Stimulated activated naive CD8-positive, alpha-beta T cell treated with anti-CD3 and anti-CD28 coated beads, Interleukin-15, Interleukin-2, amounts not matched to agents 100 ng/mL and 50 ng/mL, for 24 hours (primary cell): ENCODE measurements around the gene SUPT3H.

ENCODE experiments used
- H3K27ac Mint-ChIP-seq: one replicate; pipeline ENCODE4 v1.8.0; 2021; ENCODE audit warnings: mild to moderate bottlenecking, mixed read lengths
- H3K27me3 Mint-ChIP-seq: one replicate; pipeline ENCODE4 v1.8.0; 2021; ENCODE audit warnings: mixed read lengths
- H3K36me3 Mint-ChIP-seq: one replicate; pipeline ENCODE4 v1.8.0; 2021; ENCODE audit warnings: low read depth, mixed read lengths
- H3K4me1 Mint-ChIP-seq: one replicate; pipeline ENCODE4 v1.8.0; 2021; ENCODE audit warnings: low read depth, mixed read lengths
- H3K4me3 Mint-ChIP-seq: one replicate; pipeline ENCODE4 v1.8.0; 2021; ENCODE audit warnings: mild to moderate bottlenecking, mixed read lengths
- H3K9me3 Mint-ChIP-seq: one replicate; pipeline ENCODE4 v1.8.0; 2021; ENCODE audit warnings: mixed read lengths

The SUPT3H gene

GRCh38 chr6:44942798-44943197 lies 434.9 kb downstream of the SUPT3H start:
- H3K9me3 Mint-ChIP-seq: peaks cover 41% of the 10 kb centered on the region
- H3K36me3 Mint-ChIP-seq: peaks cover 65% of the 10 kb centered on the region
- H3K4me3 Mint-ChIP-seq: no peak overlapping the region
- peaks cover 30% of the 10 kb centered on the region for H3K4me1 Mint-ChIP-seq
- no peak overlapping the region for H3K27ac Mint-ChIP-seq
- no peaks in the 10 kb centered on the region for H3K27me3 Mint-ChIP-seq

GRCh38 chr6:44942201-44942600 lies 435.5 kb downstream of the SUPT3H start:
- no peaks in the 10 kb centered on the region for H3K27me3 Mint-ChIP-seq
- peaks cover 41% of the 10 kb centered on the region for H3K9me3 Mint-ChIP-seq
- H3K4me1 Mint-ChIP-seq: peaks cover 30% of the 10 kb centered on the region
- peaks cover 59% of the 10 kb centered on the region for H3K36me3 Mint-ChIP-seq
- no peak overlapping the region for H3K27ac Mint-ChIP-seq
- no peak overlapping the region for H3K4me3 Mint-ChIP-seq

DNA sequence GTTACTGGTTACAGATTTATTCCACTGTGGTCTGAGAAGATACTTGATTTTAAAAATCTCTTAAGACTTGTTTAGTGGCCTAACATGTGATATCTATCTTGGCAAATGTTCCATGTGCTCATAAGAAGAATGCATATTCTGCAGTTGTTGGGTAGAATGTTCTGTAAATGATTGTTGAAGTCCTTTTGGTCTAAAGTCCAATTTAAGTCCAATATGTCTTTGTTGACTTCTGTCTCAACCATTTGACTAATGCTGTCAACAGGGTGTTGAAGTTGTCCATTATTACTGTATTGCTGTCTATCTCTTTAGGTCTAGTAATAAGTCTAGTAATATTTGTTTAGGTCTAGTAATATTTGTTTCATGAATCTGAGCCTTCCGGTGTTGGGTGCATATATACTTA lies 437.4 kb downstream of the SUPT3H start:
- Mint-ChIP-seq H3K27ac (no peak overlapping the region), H3K4me3 (no peak overlapping the region), H3K27me3 (no peaks in the 10 kb centered on the region), H3K9me3 (peaks cover 33% of the 10 kb centered on the region), H3K4me1 (peaks cover 44% of the 10 kb centered on the region), H3K36me3 (peaks cover 42% of the 10 kb centered on the region)

GRCh38 chr6:44935693-44936300 lies 441.9 kb downstream of the SUPT3H start:
- H3K27ac Mint-ChIP-seq: peak overlapping the region; percentile 69
- no peaks in the 10 kb centered on the region for H3K27me3 Mint-ChIP-seq
- H3K36me3 Mint-ChIP-seq: peaks cover 21% of the 10 kb centered on the region
- H3K4me3 Mint-ChIP-seq: no peak overlapping the region
- peaks cover 57% of the 10 kb centered on the region for H3K4me1 Mint-ChIP-seq
- peaks cover 18% of the 10 kb centered on the region for H3K9me3 Mint-ChIP-seq

DNA sequence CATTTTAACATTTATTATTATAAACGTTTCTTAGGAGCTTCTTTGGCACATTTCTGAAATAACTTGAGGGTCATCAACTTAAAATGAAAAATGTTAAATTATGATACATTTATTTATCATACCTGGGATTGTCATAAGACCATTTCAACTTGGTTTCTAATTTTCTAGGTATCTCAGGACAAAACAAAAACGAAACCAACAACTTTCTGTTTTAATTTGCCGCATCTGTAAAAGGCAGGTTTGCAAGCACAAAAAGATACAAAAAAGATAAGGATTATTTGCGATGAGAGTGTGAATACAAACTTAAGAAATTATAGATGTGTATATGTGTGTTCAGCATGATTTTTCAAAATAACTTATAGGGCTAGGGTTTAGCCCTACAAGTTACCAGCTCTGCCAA lies 444.6 kb downstream of the SUPT3H start:
- Mint-ChIP-seq H3K9me3 (no peaks in the 10 kb centered on the region), H3K27ac (peak overlapping the region; percentile 97), H3K4me3 (peak overlapping the region; percentile 86), H3K36me3 (peaks cover 12% of the 10 kb centered on the region), H3K27me3 (no peaks in the 10 kb centered on the region), H3K4me1 (peaks cover 58% of the 10 kb centered on the region)

- Mint-ChIP-seq H3K27ac (peak overlapping the region; percentile 97), H3K4me3 (peak overlapping the region; percentile 86), H3K27me3 (no peaks in the 10 kb centered on the region), H3K4me1 (peaks cover 58% of the 10 kb centered on the region), H3K36me3 (peaks cover 13% of the 10 kb centered on the region), H3K9me3 (no peaks in the 10 kb centered on the region)
Observed at GRCh38 chr6:44932651-44933091, 445.1 kb downstream of the SUPT3H start.

- Mint-ChIP-seq H3K27me3 (no peaks in the 10 kb centered on the region), H3K4me1 (peaks cover 54% of the 10 kb centered on the region), H3K36me3 (peaks cover 13% of the 10 kb centered on the region), H3K9me3 (no peaks in the 10 kb centered on the region), H3K4me3 (peak overlapping the region; percentile 3), H3K27ac (peak overlapping the region; percentile 24)
Observed at GRCh38 chr6:44931385-44931784, 446.3 kb downstream of the SUPT3H start.

DNA sequence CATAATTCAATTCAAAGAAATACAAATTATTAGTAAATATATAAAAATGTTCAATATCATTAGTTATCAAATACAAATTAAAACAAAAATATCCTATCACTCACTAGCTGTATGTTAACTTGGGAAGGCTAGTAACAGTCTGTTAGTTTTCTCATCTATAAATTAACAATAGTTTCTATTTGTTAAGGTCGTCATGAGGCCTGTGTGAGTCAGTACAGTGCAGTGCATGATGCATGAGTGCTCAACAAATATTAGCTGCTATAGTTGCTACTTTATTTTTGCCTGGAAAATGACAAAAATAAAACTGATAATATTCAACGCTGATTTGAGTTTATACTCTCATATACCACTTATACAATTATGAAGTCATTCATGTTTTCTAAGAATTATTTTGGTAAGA lies 451.2 kb downstream of the SUPT3H start:
- peaks cover 51% of the 10 kb centered on the region for H3K4me1 Mint-ChIP-seq
- no peaks in the 10 kb centered on the region for H3K27me3 Mint-ChIP-seq
- H3K9me3 Mint-ChIP-seq: no peaks in the 10 kb centered on the region
- H3K36me3 Mint-ChIP-seq: peaks cover 13% of the 10 kb centered on the region
- no peak overlapping the region for H3K4me3 Mint-ChIP-seq
- H3K27ac Mint-ChIP-seq: no peak overlapping the region

GRCh38 chr6:44925100-44925739 lies 452.5 kb downstream of the SUPT3H start:
- Mint-ChIP-seq H3K4me1 (peaks cover 49% of the 10 kb centered on the region), H3K9me3 (no peaks in the 10 kb centered on the region), H3K27me3 (no peaks in the 10 kb centered on the region), H3K4me3 (peak overlapping the region; percentile 3), H3K27ac (peak overlapping the region; percentile 54), H3K36me3 (peaks cover 6% of the 10 kb centered on the region)

GRCh38 chr6:44923444-44923843 lies 454.3 kb downstream of the SUPT3H start:
- Mint-ChIP-seq H3K9me3 (no peaks in the 10 kb centered on the region), H3K36me3 (peaks cover 7% of the 10 kb centered on the region), H3K4me3 (peak overlapping the region; percentile 1), H3K4me1 (peaks cover 56% of the 10 kb centered on the region), H3K27me3 (no peaks in the 10 kb centered on the region), H3K27ac (peak overlapping the region; percentile 37)

GRCh38 chr6:44921798-44922197 lies 455.9 kb downstream of the SUPT3H start:
- no peaks in the 10 kb centered on the region for H3K27me3 Mint-ChIP-seq
- H3K4me3 Mint-ChIP-seq: no peak overlapping the region
- no peaks in the 10 kb centered on the region for H3K9me3 Mint-ChIP-seq
- peaks cover 59% of the 10 kb centered on the region for H3K4me1 Mint-ChIP-seq
- peaks cover 4% of the 10 kb centered on the region for H3K36me3 Mint-ChIP-seq
- peak overlapping the region; percentile 55 for H3K27ac Mint-ChIP-seq

DNA sequence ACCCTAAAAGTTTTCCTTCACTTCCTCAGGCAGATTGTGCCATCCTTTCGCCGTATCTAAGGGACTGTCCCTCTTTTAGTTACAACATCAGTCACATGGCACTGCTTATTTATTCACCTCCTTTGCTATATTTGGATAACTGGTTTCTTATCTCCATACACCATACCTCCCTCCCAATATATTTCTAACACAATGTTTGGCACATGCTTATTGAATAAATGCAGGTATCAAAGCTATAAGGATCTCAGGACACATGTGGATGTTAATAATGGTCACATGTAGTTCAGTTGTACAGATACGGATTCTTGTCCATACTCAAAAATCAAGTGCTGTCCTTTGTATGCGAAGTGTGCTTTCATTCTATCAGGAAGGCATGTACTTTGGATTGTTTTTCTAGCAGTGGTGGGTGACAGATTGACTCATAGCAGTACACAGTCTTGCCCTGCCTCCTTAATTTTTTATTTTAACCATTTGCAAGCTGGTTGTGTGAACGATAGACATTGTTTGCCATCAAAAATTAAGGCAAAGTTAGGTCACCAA lies 456.7 kb downstream of the SUPT3H start:
- Mint-ChIP-seq H3K9me3 (no peaks in the 10 kb centered on the region), H3K4me3 (no peak overlapping the region), H3K27ac (peak overlapping the region; percentile 72), H3K36me3 (peaks cover 4% of the 10 kb centered on the region), H3K27me3 (no peaks in the 10 kb centered on the region), H3K4me1 (peaks cover 59% of the 10 kb centered on the region)

GRCh38 chr6:44918671-44919296 lies 458.9 kb downstream of the SUPT3H start:
- H3K4me3 Mint-ChIP-seq: no peak overlapping the region
- peaks cover 17% of the 10 kb centered on the region for H3K36me3 Mint-ChIP-seq
- no peaks in the 10 kb centered on the region for H3K27me3 Mint-ChIP-seq
- H3K4me1 Mint-ChIP-seq: peaks cover 42% of the 10 kb centered on the region
- H3K9me3 Mint-ChIP-seq: no peaks in the 10 kb centered on the region
- peak overlapping the region; percentile 19 for H3K27ac Mint-ChIP-seq

DNA sequence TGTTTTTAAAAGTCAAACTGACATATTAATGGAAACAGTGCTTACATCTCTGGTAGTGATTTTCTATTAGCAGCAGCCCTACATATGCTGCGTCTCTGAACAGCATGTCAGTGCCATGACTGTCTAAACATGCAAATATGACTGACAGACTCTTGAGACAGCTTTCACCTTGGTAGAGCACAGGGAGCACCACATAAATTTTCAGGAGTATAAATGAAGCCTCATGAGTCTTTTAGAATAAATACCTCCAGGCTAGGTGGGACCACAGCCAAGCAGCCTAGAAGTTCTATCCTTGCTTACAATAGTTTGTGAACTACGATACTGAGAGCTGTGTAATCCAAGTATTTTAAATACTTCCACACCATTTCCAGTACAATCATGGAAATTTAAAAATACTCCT lies 460.3 kb downstream of the SUPT3H start:
- Mint-ChIP-seq H3K27ac (no peak overlapping the region), H3K36me3 (peaks cover 28% of the 10 kb centered on the region), H3K9me3 (no peaks in the 10 kb centered on the region), H3K27me3 (no peaks in the 10 kb centered on the region), H3K4me3 (no peak overlapping the region), H3K4me1 (peaks cover 30% of the 10 kb centered on the region)

GRCh38 chr6:44915111-44915510 lies 462.6 kb downstream of the SUPT3H start:
- peaks cover 28% of the 10 kb centered on the region for H3K36me3 Mint-ChIP-seq
- peaks cover 11% of the 10 kb centered on the region for H3K4me1 Mint-ChIP-seq
- no peak overlapping the region for H3K27ac Mint-ChIP-seq
- no peak overlapping the region for H3K4me3 Mint-ChIP-seq
- no peaks in the 10 kb centered on the region for H3K27me3 Mint-ChIP-seq
- H3K9me3 Mint-ChIP-seq: no peaks in the 10 kb centered on the region
